Subcutaneous adipose tissue (tissue), 4 donors: ENCODE results near the gene RLF. TPM values are rescaled to one million over a fixed set of nuclear protein-coding genes. Genes with fewer than 3 reads are reported as not detected.

ENCODE experiments used
- total RNA-seq, 4 donors: library from RNA; depleted of rRNA; stranded (reverse); fragments of >200 nt; gene quantifications; one replicate each; pipeline ENCODE4 v1.1.0, GENCODE V29; 2016
- TF ChIP-seq, protein P1 (sequence below): fragments of 450-650 bp; IDR thresholded peaks from one replicate; pipeline ENCODE4 v1.5.1; 2016; ENCODE audit warnings: low read depth, mild to moderate bottlenecking, control low read depth, antibody characterized with exemption, moderate library complexity

The RLF gene
- total RNA-seq, 4 donors from 2014 or later = 15.6 to 27.1 (median 22.4) TPM

DNA sequence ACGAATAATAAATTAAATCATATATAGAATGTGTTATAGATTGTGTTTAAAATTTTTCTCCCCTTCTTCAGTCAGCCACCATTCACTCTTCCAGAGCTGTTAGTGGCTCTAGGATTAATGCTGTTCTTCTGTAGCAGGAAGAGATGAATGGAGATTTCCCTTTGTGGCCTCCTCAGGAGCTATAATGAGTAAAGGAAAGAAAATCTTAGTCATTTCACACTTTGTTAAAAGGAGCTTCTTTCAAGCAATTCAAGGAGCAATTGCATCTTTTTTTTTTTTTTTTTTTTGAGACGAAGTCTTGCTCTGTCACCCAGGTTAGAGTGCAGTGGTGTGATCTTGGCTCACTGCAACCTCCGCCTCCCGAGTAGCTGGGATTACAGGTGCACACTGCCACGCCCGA, 62.9 kb downstream of the RLF start:
- TF ChIP-seq, protein P1, sequence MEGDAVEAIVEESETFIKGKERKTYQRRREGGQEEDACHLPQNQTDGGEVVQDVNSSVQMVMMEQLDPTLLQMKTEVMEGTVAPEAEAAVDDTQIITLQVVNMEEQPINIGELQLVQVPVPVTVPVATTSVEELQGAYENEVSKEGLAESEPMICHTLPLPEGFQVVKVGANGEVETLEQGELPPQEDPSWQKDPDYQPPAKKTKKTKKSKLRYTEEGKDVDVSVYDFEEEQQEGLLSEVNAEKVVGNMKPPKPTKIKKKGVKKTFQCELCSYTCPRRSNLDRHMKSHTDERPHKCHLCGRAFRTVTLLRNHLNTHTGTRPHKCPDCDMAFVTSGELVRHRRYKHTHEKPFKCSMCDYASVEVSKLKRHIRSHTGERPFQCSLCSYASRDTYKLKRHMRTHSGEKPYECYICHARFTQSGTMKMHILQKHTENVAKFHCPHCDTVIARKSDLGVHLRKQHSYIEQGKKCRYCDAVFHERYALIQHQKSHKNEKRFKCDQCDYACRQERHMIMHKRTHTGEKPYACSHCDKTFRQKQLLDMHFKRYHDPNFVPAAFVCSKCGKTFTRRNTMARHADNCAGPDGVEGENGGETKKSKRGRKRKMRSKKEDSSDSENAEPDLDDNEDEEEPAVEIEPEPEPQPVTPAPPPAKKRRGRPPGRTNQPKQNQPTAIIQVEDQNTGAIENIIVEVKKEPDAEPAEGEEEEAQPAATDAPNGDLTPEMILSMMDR = no peak

DNA sequence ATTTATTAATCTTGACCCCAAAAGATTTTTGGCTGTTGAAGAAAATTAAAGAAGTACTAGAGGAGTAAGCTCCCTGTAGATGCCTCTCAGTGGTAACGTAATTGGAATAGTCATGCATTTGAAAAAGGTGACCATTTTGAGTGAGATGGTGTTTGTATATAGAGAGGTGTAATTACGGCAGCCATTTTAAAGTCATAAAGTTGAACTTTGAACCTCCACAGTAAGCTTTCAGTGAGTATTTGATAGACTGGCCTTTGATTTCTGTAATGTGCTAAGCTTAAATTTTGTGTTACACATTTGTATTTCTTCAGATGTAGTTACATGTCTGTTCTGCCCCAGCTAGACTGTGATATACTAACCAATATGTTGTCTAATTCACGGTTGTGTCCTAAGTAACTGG, 65.0 kb downstream of the RLF start:
- TF ChIP-seq, protein P1 = no peak

DNA sequence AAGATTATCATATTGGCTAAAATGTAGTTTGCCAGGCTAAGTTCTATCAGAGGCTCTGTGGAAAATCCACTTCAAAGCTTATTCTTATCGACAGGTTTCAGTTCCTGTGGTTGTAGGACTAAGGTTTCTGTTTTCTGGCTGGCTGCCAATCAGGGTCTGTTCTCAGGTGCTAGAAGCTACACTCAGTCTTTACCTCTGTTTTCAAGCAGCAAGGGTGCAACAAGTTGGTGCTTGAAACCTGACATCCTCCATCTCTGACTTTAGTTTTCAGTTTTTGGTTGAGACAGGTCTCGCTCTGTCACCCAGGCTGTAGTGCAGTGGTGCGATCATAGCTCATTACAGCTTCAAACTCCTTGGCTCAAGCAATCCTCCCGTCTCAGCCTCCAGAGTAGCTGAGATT, 71.3 kb downstream of the RLF start:
- TF ChIP-seq, protein P1 = no peak

DNA sequence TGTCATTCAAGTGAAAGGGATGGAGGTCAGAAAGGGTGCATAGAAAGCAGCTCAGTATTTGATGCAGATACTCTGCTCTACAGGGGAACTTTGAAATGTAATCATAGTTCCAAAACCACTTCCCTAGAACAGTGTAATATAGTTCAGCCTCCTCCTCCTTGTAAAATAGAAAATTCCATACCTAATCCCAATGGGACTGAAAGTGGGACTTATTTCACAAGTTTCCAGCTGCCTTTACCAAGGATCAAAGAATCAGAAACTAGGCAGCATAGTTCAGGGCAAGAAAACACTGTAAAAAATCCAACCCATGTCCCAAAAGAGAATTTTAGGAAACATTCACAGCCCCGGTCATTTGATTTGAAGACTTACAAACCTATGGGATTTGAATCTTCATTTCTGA, 78.4 kb downstream of the RLF start:
- TF ChIP-seq, protein P1 = no peak

DNA sequence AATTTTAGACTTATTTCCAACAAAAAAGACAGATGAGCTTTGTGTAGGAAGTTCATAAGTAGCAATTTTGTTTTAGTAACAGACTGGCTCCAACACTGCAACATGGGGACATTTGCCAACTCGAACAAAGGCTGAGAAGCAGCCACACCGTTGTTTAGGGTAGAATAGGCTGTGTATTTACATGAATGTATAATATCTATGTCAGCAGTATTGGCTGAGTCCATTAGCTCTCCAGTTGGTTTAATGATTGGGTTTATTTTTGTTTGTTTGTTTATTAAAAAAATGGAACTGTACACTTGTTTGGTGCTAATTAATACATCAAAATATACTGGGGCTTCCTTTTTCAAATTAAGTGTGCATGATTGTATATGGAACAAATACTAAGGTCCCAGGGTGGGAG, 79.2 kb downstream of the RLF start:
- TF ChIP-seq, protein P1 = no peak

DNA sequence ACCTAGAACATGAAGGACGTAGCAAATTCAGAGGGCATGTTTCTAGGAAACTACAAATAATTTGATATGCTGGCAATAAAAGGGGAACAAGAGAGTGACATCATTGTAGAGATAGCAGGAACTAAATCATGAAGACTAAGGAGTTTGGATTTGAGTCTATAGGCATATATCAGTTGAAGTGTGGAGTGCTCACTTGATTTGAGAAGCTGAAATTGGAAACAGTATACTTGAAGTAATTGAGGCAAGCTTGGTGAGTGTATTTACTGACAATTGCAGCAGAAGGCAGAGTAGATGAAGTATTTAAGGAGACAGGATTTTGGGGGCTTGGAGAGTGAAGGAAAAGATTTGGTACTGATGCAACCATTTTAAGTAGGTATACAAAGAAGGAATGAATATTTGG, 80.2 kb downstream of the RLF start:
- TF ChIP-seq, protein P1 = no peak

DNA sequence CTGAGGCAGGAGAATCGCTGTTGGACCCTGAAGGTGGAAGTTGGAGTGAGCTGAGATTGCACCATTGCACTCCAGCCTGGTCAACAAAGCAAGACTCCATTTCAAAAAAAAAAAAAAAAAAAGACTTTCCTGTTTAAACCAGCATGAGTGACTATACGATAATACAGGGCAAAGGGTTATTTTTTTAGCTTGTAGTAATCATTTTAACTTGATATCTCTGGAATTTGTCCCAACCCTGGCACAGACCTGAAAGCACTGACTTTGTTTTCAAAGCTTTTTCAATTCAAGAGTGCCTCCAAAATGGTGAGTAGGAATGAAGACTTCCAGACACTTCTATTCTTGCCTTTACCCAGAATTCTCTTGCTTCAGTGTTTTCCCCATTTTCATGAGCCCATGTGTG, 82.2 kb downstream of the RLF start:
- TF ChIP-seq, protein P1 = no peak
